ELR (cell line): ENCODE data around the gene ARHGAP10.
"Not testable (repeated sequence)": the region's sequence is repeated elsewhere in the genome, so short reads cannot be mapped to it uniquely, and the experiment has no call there.

Source experiments
- DNase-seq: peaks from one replicate; pipeline ENCODE4 v3.0.0-alpha.2; 2015; ENCODE audit warnings: low read depth

Gene ARHGAP10

GRCh38 chr4:147901388-147901787, 169.5 kb downstream of the ARHGAP10 start:
- peak; percentile 13 for DNase-seq

GRCh38 chr4:147901916-147902315, 170.0 kb downstream of the ARHGAP10 start:
- no peak for DNase-seq

GRCh38 chr4:147909225-147909624, 177.3 kb downstream of the ARHGAP10 start:
- no peak for DNase-seq

- DNase-seq, result no peak
Measured at GRCh38 chr4:147910315-147910714, 178.4 kb downstream of the ARHGAP10 start.

DNA sequence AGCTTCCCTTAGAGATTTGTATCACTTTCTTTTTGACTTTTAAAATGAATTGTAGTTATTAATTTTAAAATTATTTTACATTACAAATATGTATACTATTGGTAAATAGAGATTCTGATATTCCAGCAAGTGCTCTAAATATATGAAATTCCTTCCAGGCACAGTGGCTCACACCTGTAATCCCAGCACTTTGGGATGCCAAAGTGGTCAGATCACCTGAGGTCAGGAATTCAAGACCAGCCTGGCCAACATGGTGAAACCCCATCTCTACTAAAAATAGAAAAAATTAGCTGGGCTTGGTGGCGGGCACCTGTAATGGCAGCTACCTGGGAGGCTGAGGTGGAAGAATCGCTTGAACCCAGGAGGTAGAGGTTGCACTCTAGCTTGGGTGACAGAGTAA, 180.2 kb downstream of the ARHGAP10 start:
- DNase-seq, result not testable (repeated sequence)

DNA sequence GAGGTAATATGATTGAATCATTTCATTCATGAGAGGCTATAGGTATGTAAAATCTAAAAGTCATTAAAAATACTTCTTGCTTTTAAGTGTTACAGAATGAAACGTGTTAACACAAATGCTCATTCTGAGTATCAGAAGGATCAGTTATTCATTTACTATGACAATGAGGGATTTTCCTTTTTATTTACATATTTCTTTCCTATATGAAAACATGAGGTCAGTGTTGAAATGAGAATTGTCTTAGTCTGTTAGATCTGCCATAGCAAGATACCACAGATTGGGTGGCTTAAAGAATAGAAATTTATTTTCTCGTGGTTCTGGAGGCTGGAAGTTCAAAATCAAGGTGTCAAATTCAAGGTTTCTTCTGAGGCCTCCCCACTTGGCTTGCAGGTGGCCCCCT, 181.2 kb downstream of the ARHGAP10 start:
- DNase-seq, result no peak

- no peak for DNase-seq
Measured at GRCh38 chr4:147916351-147916750, 184.5 kb downstream of the ARHGAP10 start.

DNA sequence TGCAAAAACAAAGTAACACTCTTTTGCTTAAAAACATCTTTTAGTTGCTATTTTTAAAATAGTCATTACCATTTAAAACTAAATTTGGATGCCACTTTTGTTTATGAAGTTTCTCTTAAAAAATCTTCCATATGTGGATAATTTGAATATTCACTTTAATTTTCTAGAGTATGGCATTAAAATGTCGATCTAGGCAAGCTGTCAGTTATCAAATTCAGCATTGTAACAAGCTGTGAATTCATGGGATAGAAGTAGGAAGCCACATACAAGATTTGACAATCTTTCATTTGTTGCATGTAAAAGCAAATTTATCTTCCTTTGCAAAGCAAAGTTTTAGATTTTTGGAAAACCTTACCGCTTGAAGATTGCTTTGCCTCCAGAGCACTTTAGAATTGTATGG, 191.5 kb downstream of the ARHGAP10 start:
- no peak for DNase-seq

DNA sequence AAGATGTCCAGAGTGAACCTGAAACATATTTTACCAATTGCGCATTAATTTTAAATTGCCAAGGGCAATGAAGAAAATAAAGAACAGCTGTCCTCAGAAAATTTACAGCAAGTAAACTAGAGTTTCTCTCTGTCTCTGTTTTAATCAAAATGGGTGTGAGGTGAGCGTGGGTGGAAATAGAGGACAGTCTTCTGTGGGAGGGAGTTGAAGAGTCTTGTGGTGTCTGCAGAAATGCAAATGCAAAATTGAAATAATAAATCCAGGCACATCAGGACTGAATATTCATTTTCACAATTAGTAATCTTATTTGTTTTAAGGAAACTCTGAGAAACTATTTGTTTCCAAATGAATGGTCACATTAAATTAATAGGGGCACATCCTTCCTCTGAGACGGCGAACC, 192.0 kb downstream of the ARHGAP10 start:
- DNase-seq, result no peak

- DNase-seq, result peak; percentile 34
Measured at GRCh38 chr4:147924604-147925412, 192.9 kb downstream of the ARHGAP10 start.

- DNase-seq, result peak; percentile 32
Measured at GRCh38 chr4:147927377-147928137, 195.7 kb downstream of the ARHGAP10 start.

GRCh38 chr4:147928400-147928799, 196.5 kb downstream of the ARHGAP10 start:
- no peak for DNase-seq

GRCh38 chr4:147929746-147930145, 197.9 kb downstream of the ARHGAP10 start:
- DNase-seq, result no peak

DNA sequence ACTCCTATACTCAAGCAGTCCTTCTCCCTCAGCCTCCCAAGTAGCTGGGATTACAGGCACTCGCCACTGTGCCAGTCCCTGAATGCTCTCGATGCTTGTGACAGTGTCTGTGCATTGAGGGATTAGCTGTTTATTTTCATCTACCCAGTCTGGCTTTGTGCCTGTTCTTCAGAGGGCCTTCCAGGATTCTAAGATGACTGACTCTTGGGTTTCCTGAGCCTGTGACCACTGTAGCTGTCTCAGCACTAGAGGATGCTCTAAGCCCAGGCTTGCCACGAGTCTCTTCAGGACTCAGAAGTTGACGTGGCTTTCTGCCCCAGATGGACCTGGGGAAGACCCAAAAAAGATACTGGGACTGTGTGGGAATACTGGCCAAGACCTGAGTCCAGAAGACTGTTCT, 201.4 kb downstream of the ARHGAP10 start:
- no peak for DNase-seq

DNA sequence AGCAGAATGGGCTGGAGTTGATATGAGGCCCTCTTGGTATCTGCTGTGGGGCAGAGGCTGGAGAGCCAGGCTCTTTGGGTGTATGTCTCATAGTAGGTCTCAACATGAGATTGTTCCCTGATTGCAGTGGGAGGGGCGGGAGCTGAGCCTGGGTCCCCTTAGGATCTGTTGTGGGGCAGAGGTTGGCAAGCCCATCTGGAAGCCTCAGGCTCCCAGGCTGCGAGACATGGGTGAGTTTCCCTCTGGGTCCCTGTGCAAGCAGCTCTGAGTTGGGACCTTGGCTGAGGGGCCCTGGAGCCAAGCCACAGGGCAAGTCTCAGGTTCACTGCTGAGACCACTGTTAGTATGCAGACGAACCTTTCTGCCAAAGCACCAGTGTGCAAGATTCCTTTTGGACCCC, 201.9 kb downstream of the ARHGAP10 start:
- no peak for DNase-seq

DNA sequence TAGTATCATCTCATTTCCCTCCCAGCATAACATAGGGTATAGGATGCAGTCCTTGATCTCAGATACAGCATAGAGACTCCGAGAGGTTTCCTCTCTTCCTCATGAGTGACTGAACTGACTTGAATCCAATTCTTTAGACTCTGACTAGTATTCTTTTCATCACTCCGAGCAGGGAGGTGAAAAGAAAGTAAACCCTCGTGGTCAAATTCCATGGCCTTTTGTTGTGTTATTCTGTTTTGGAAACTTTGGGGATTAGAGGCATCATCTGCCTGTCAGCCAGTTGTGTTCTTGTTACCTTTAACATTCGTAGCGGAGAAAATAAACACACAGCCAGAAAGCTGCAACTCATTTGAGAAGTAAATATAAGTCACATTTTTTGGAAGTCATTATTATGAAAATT, 206.6 kb downstream of the ARHGAP10 start:
- no peak for DNase-seq

- DNase-seq, result no peak
Measured at GRCh38 chr4:147940171-147940570, 208.3 kb downstream of the ARHGAP10 start.

GRCh38 chr4:147941373-147941772, 209.5 kb downstream of the ARHGAP10 start:
- DNase-seq, result no peak

DNA sequence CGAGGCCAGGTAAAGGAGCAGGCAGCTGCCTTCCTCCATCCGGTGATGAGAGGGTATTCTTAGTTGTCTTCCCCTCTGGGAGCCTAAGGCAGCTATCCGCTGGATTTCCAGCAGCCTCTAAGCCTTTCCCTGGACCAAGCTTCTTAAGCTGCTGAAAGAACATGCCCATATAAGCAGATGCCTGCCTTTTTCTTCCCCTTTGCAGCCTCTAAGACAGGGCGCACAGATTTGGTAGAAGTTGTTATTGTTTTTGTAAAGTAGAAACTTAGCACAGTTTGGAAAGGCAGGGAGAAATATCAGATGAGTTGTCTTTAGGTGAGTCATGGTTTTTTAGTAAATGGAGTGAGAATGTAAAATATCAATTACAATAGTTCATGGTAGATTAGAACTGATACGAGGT, 210.8 kb downstream of the ARHGAP10 start:
- DNase-seq, result peak; percentile 6

DNA sequence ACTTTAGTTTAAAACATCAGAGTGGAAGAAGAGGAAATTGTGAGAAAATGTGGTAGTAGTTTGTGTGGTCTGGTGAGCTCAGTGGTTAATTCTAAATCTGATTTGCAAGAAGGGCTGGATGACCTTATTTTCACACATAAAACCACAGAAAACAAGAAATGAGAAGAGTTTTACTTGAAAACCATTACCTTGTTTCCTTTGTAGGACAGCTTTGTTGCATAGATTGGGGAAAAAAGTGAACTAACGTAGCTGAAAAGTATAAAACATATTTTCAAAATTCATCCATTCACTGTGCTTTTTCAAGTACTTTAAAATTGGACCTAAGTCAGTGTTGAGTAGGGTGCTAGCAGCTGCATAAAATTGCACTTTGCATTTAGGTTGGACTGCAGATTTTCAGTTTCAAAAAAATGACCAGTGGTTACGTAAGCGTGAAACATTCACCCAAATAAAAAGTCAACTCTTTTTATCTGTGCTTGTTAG, 211.3 kb downstream of the ARHGAP10 start:
- DNase-seq, result no peak

DNA sequence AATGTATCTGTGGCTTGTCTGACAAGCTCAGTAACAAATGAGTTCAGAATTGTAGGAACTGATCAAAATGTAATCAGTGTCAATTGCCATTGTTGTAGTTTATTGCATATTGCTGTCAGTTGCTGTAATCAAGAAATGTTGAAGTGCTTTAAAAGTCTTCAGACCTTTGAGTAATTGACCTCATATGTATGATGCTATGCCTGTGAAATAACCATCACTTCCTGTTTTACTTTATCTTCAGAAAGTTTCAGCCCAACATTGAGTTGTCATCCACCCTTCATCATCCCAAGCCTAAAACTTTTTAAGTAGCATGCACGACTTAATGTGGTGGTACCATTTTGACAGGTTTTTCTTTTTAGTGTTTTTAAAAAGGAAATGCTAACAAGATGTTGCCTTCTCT, 212.4 kb downstream of the ARHGAP10 start:
- DNase-seq, result no peak

GRCh38 chr4:147944670-147945260, 212.9 kb downstream of the ARHGAP10 start:
- DNase-seq, result no peak

DNA sequence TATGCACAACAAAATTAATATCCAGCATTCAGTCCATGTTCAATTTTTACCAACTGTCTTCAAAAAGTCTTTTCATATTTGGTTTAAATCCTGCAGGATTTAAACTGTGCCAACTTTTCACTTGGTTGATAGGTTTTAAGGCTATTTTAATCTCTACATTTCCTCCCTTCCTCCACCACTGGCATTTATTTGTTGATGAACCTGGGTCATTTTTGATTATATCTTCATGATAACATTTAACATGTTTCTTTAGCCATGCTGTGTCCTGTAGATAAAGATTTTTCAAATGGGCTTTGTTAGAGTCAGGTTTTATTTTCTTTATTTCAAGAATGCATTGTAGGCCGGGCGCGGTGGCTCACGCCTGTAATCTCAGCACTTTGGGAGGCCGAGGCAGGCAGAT, 216.4 kb downstream of the ARHGAP10 start:
- DNase-seq, result no peak
